ENCODE measurements around the gene PYROXD2.

The PYROXD2 gene

DNA sequence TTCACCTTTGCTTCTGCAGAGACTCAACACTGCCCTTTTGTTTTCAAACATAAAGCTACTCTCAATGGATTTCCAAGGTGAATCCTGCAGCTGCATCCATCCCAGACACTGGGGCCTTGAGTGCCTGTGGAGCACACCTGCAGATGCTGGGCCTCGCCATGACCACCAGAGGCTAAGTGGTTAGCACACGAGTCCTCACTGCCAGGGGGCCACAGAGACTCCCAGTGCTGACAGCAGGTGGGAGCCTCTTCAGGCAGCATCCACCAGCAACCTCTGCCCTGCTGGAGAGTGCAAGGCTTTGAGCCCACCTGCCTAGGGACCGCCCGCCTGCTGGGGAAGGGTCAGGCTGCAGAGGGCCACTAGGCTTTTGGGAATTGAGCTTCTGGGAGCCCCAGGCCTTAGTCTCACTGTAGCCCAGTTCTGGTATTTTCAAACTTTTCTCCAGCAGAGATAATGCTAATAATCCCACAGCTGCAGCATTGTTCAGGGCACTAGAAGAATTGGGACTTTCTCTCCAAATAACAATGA is 41.1 kb upstream of the PYROXD2 start:
- Histone ChIP-seq H3K27ac (no peak overlapping the region), H3K9ac (no peak overlapping the region), H3K36me3 (no peaks in the 10 kb centered on the region), H3K4me1 (peaks cover 6% of the 10 kb centered on the region; the same call in 1 of the 2 replicates), H4K20me1 (no peaks in the 10 kb centered on the region), H3K4me2 (no peak overlapping the region), H3K27me3 (no peaks in the 10 kb centered on the region), H3K9me3 (no peaks in the 10 kb centered on the region), H3K4me3 (no peak overlapping the region)
- no peak for TF ChIP-seq Cebpa-rat (IDR thresholded peaks at IDR 0.05)

DNA sequence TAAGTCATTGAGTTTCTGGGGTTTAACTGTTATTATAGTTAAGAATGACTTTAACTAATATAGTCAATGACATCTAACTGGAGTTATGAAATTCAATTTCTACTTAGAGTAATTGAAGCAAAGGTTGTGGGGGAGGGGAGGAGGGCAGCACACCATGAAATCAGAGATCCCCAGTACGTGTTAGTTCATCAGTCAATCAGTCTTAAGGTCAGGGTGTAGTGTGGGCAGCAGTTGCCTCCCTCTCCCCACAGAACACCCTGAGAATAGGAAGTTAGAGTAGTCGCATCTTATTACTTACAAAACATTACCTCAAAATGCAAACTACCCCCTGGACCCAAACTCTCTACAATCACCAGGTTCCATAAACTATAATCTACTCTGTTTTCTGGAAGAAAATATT is 38.7 kb upstream of the PYROXD2 start:
- H3K27me3 ChIP-seq: no peaks in the 10 kb centered on the region
- H3K9ac ChIP-seq: no peak overlapping the region
- TF ChIP-seq Cebpa-rat (IDR thresholded peaks at IDR 0.05): no peak

DNA sequence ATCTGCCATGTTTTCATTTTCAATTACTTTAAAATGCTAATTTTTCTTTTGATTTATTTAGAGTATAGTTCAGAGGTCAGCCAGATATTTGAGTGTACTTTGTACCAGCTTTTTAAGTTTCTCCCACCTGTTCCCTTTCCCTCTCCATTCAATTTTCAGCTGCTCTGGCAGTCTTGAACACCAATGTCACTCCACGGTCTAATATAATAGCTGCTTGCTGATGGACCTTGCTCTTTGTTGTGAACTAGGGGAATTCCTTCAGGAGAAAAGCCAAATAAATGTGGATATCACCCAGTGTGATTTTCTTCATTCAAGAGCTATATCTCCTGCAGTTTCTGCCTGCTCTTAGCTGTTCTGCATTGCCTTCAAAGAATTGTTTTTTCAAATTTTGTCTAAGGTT is 35.6 kb upstream of the PYROXD2 start:
- Histone ChIP-seq H3K4me2 (no peak overlapping the region), H4K20me1 (peaks cover 2% of the 10 kb centered on the region), H3K27me3 (no peaks in the 10 kb centered on the region), H3K36me3 (no peaks in the 10 kb centered on the region), H3K9me3 (no peaks in the 10 kb centered on the region), H3K4me1 (peaks cover 13% of the 10 kb centered on the region), H3K27ac (no peak overlapping the region), H3K4me3 (no peak overlapping the region), H3K9ac (no peak overlapping the region)
- TF ChIP-seq Cebpa-rat (IDR thresholded peaks at IDR 0.05): no peak

More for the DNA sequence above, 38.7 kb upstream of the PYROXD2 start:
- Histone ChIP-seq H3K4me3 (no peak overlapping the region), H3K4me1 (peaks cover 6% of the 10 kb centered on the region; the same call in 1 of the 2 replicates), H3K9me3 (no peaks in the 10 kb centered on the region), H3K27ac (no peak overlapping the region), H4K20me1 (no peaks in the 10 kb centered on the region), H3K4me2 (no peak overlapping the region), H3K36me3 (no peaks in the 10 kb centered on the region)

DNA sequence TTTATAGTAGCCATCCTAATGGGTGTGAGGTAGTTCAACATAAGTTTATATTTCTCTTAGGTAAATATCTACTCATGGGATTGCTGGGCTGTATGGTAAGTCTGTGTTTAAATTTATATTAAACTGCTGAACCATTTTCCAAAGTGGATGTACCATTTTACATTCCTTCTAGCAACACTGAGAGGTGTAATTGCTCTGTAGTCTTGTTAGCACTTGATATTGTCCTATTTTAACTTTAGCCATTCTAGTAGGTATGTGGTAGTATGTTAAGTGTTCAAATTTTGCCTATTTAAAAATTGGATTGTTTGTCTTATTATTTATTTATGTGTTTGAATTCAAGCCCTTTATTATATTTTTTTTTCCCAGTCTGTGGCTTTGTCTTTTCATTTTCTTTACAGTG is 34.3 kb upstream of the PYROXD2 start:
- Histone ChIP-seq H3K27me3 (no peaks in the 10 kb centered on the region), H4K20me1 (peaks cover 16% of the 10 kb centered on the region), H3K36me3 (peaks cover 10% of the 10 kb centered on the region), H3K9me3 (no peaks in the 10 kb centered on the region), H3K27ac (no peak overlapping the region), H3K4me3 (no peak overlapping the region), H3K4me1 (peaks cover 26% of the 10 kb centered on the region), H3K4me2 (no peak overlapping the region), H3K9ac (no peak overlapping the region)
- TF ChIP-seq Cebpa-rat (IDR thresholded peaks at IDR 0.05): no peak

DNA sequence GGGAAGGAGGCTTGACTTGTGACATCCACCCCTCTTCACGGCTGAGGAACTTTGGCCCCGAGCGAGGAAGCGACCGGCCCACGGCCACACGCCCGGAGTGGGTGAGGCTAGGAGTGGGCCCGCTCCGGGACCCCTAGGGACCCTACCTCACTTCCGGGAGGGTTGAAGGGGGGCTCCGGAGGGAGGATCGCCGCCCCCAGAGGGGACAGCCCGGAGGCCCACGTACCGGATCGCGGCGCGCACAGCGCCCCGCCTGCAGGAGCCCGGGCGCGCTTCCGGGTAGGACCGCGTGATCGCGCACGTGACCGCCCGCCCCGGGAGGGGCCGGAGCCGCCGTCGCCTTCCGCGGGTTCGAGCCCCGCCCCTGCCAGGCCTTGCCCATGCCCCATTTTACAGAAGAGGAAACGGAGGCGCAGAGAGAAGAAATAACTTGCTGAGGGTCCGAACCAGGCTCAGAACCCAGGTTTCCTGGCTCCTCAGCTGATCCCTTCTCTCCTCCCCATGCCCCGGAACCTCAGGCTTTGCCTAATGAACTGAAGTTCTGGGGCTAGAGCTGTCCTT is 31.8 kb upstream of the PYROXD2 start, which contains the start of gene HPS1:
Gene HPS1 (minus strand): TSS at position 275 of the 561 bp plus-strand sequence. CDS start 3,695 bp downstream, outside the sequence.
- peak within 1 kb of the TSS; percentile 87 for H3K4me2 ChIP-seq
- TF ChIP-seq Cebpa-rat (IDR thresholded peaks at IDR 0.05): no peak
- peak within 1 kb of the TSS; percentile 84 for H3K9ac ChIP-seq
- peak within 1 kb of the TSS; percentile 81 for H3K27ac ChIP-seq
- H3K9me3 ChIP-seq: no peaks in the 10 kb centered on the region
- peak within 1 kb of the TSS; percentile 76 for H3K4me3 ChIP-seq
- H3K27me3 ChIP-seq: no peaks in the 10 kb centered on the region
- H3K36me3 ChIP-seq: peaks cover 36% of the 10 kb centered on the region
- peaks cover 36% of the 10 kb centered on the region for H3K4me1 ChIP-seq
- peaks cover 38% of the 10 kb centered on the region for H4K20me1 ChIP-seq

DNA sequence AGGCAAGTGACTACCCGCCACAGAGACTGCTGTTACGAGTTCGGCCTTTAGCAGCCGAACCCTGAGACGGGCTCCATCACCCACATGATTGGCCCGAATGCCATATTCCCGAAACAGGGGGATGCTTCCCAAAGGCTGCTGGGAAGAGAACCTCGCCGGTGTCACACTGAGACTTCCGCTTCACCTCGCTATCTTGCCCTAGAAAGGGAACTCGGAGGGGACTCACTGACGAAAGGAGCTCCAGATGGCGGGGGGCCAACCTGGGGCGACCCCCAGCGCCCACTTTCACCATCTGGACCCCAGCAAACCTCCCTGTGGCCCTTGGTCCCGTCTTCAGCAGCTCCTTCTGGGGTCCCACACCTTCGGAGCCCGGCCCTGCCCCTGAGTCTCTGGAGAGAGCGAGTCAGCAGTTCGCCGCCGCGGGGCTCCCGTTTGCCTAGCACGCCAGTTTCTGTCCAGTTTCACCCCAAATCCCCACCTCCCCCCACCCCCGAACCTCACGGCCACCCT is 31.2 kb upstream of the PYROXD2 start:
- H3K27ac ChIP-seq: peak overlapping the region; percentile 81
- peaks cover 36% of the 10 kb centered on the region for H3K4me1 ChIP-seq
- H3K4me2 ChIP-seq: peak overlapping the region; percentile 87
- peak overlapping the region; percentile 76 for H3K4me3 ChIP-seq
- H3K9ac ChIP-seq: peak overlapping the region; percentile 84
- no peaks in the 10 kb centered on the region for H3K9me3 ChIP-seq
- no peak for TF ChIP-seq Cebpa-rat (IDR thresholded peaks at IDR 0.05)
- peaks cover 39% of the 10 kb centered on the region for H3K36me3 ChIP-seq
- H3K27me3 ChIP-seq: no peaks in the 10 kb centered on the region
- H4K20me1 ChIP-seq: peaks cover 41% of the 10 kb centered on the region

DNA sequence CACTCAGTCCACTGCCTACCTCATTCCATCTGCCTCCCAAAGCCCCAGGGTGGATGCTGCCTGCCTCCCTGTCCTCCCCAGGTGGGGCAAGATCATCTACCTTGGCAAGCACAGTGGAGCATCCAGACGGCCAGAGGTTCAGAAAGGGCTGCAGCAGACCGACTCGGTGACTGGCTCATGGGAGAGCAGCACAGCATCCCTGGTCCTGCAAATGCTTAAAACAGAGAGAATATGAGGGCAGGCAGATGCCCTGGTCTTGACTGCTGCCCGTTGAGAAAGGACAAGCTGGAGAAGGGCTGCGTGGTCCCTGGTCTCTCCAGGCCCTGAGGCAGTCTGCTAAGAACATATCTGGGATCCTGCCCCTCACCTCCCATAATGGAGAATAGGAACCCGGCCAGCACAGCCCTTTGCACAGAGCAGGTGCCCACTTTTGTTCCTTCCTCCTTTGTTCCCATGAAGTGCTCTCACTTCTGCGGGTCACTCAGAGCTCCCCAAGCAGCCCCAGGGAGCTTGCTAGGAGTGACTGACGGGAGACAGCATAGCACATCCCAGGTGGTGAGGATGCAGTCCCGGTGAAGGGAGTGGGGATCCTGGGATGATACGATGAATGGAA is 30.3 kb upstream of the PYROXD2 start:
- no peaks in the 10 kb centered on the region for H3K9me3 ChIP-seq
- peak overlapping the region; percentile 84; the same call in 1 of the 2 replicates for H3K9ac ChIP-seq
- no peak for TF ChIP-seq Cebpa-rat (IDR thresholded peaks at IDR 0.05)
- peak overlapping the region; percentile 76; the same call in 1 of the 2 replicates for H3K4me3 ChIP-seq
- peaks cover 41% of the 10 kb centered on the region for H4K20me1 ChIP-seq
- H3K4me2 ChIP-seq: peak overlapping the region; percentile 87
- H3K36me3 ChIP-seq: peaks cover 46% of the 10 kb centered on the region
- H3K27me3 ChIP-seq: no peaks in the 10 kb centered on the region
- no peak overlapping the region for H3K27ac ChIP-seq
- peaks cover 36% of the 10 kb centered on the region for H3K4me1 ChIP-seq

DNA sequence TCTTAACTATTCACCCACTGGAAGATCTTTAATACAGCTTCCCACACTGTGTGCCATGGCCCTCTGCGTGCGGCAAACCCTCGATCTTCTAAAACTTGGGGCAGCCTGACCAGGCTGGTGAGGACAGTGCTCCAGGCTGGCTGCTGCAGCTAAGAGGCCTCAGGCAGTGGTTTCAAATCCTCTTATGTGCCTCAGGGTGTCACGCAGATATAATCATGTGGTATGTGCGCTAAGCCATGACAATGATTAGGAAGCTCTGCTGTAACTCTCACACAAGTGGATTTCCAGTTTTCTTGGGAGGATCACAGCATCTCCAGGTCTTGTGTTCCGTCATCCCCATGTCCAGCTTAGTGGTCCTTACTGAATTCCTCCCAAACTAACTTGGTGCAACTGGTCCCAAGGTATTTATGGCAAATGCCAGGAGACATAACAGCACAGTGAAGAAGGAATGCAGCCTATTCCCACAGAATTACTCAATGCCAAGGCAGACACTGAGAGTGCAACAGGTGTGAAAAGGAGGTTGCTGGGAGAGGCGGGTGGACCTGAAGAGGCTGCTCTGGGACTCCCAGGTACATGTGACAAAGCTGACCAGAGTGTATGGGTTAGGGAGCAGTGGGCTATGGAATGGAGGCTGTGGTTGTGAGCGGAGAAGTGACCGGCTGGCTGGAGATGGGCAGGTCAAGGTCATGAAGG is 29.5 kb upstream of the PYROXD2 start:
- Histone ChIP-seq H4K20me1 (peaks cover 41% of the 10 kb centered on the region), H3K4me1 (peaks cover 36% of the 10 kb centered on the region), H3K27ac (no peak overlapping the region), H3K36me3 (peaks cover 53% of the 10 kb centered on the region), H3K4me2 (peak overlapping the region; percentile 87), H3K9me3 (peaks cover 5% of the 10 kb centered on the region; the same call in 1 of the 2 replicates), H3K4me3 (no peak overlapping the region; the same call in 1 of the 2 replicates), H3K27me3 (no peaks in the 10 kb centered on the region), H3K9ac (0 out of 2 replicates have a peak overlapping the region, but pooled peaks have one; percentile 19)
- TF ChIP-seq Cebpa-rat (IDR thresholded peaks at IDR 0.05): no peak

DNA sequence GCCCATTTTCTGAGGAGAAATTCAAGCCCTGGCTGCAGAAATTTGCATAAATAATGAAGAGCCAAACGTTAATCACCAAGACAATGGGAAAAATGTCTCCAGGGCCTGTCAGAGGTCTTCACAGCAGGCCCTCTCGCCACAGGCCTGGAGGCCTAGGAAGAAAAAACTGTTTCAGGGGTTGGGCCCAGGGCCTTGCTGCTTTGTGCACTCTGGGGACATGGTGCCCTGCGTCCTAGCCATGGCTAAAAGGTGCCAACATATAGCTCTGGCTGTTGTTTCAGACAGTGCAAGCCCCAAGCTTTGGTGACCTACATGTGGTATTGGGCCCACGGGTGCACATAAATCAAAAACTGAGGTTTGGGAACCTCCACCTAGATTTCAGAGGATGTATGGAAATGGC is 23.7 kb upstream of the PYROXD2 start:
- H3K27me3 ChIP-seq: no peaks in the 10 kb centered on the region
- H3K4me1 ChIP-seq: peaks cover 4% of the 10 kb centered on the region; the same call in 1 of the 2 replicates
- H4K20me1 ChIP-seq: peaks cover 32% of the 10 kb centered on the region
- TF ChIP-seq Cebpa-rat (IDR thresholded peaks at IDR 0.05): no peak
- peaks cover 20% of the 10 kb centered on the region for H3K9me3 ChIP-seq
- H3K4me2 ChIP-seq: no peak overlapping the region
- no peak overlapping the region for H3K9ac ChIP-seq
- H3K27ac ChIP-seq: no peak overlapping the region
- H3K36me3 ChIP-seq: peaks cover 92% of the 10 kb centered on the region
- no peak overlapping the region for H3K4me3 ChIP-seq

Data from BLaER1 (cell line).